ENCODE data around the gene PARD3B. TPM values are rescaled to one million over a fixed set of nuclear protein-coding genes. Genes with fewer than 3 reads are reported as not detected.

The PARD3B gene
- total RNA-seq, 1 donor from 2014 or later = not detected

GRCh38 chr2:205158404-205158803, 613.1 kb downstream of the PARD3B start:
- ATAC-seq (ENCODE audit: low read depth) (no peak), DNase-seq (no peak)
- H3K4me1 Mint-ChIP-seq = no peaks in the 10 kb centered on the region
- H3K36me3 Mint-ChIP-seq (ENCODE audit: low read depth) = no peaks in the 10 kb centered on the region
- H3K9me3 Mint-ChIP-seq = no peaks in the 10 kb centered on the region
- intact Hi-C loops (cut with micrococcal nuclease) = no loop called here
- ChIA-PET POLR2A (no interaction called here), CTCF (no interaction called here)
- no peak for TF ChIP-seq CTCF (IDR thresholded peaks at IDR 0.05)
- H3K27ac Mint-ChIP-seq = no peak overlapping the region
- H3K4me3 Mint-ChIP-seq = no peak overlapping the region
- H3K27me3 Mint-ChIP-seq = no peaks in the 10 kb centered on the region

- H3K9me3 Mint-ChIP-seq = no peaks in the 10 kb centered on the region
- TF ChIP-seq CTCF (IDR thresholded peaks at IDR 0.05) = no peak
- no peaks in the 10 kb centered on the region for H3K27me3 Mint-ChIP-seq
- no peak for DNase-seq
- no peak overlapping the region for H3K4me3 Mint-ChIP-seq
- H3K27ac Mint-ChIP-seq = no peak overlapping the region
- intact Hi-C loops (cut with micrococcal nuclease) = no loop called here
- no peaks in the 10 kb centered on the region for H3K4me1 Mint-ChIP-seq
- no peaks in the 10 kb centered on the region for H3K36me3 Mint-ChIP-seq (ENCODE audit: low read depth)
- ChIA-PET POLR2A (no interaction called here), CTCF (no interaction called here)
- ATAC-seq (ENCODE audit: low read depth) = no peak
These were observed 616.0 kb downstream of the PARD3B start for GRCh38 chr2:205161156-205161839.

- intact Hi-C loops (cut with micrococcal nuclease) = no loop called here
- H3K4me3 Mint-ChIP-seq = no peak overlapping the region
- no peaks in the 10 kb centered on the region for H3K9me3 Mint-ChIP-seq
- H3K27ac Mint-ChIP-seq = no peak overlapping the region
- H3K4me1 Mint-ChIP-seq = no peaks in the 10 kb centered on the region
- ATAC-seq (ENCODE audit: low read depth) (no peak), DNase-seq (no peak)
- ChIA-PET CTCF (no interaction called here), POLR2A (no interaction called here)
- H3K36me3 Mint-ChIP-seq (ENCODE audit: low read depth) = no peaks in the 10 kb centered on the region
- no peak for TF ChIP-seq CTCF (IDR thresholded peaks at IDR 0.05)
- no peaks in the 10 kb centered on the region for H3K27me3 Mint-ChIP-seq
These were observed 621.5 kb downstream of the PARD3B start for GRCh38 chr2:205166745-205167144.

GRCh38 chr2:205169012-205169411, 623.7 kb downstream of the PARD3B start:
- H3K27ac Mint-ChIP-seq = no peak overlapping the region
- ChIA-PET POLR2A (no interaction called here), CTCF (no interaction called here)
- H3K36me3 Mint-ChIP-seq (ENCODE audit: low read depth) = no peaks in the 10 kb centered on the region
- no peak overlapping the region for H3K4me3 Mint-ChIP-seq
- TF ChIP-seq CTCF (IDR thresholded peaks at IDR 0.05) = no peak
- no peaks in the 10 kb centered on the region for H3K9me3 Mint-ChIP-seq
- no peaks in the 10 kb centered on the region for H3K4me1 Mint-ChIP-seq
- ATAC-seq (ENCODE audit: low read depth) (no peak), DNase-seq (no peak)
- no peaks in the 10 kb centered on the region for H3K27me3 Mint-ChIP-seq
- intact Hi-C loops (cut with micrococcal nuclease) = no loop called here

- Mint-ChIP-seq H3K27me3 (no peaks in the 10 kb centered on the region), H3K36me3 (ENCODE audit: low read depth) (no peaks in the 10 kb centered on the region), H3K27ac (no peak overlapping the region), H3K4me3 (no peak overlapping the region), H3K9me3 (no peaks in the 10 kb centered on the region), H3K4me1 (no peaks in the 10 kb centered on the region)
- intact Hi-C loops (cut with micrococcal nuclease) = no loop called here
- TF ChIP-seq CTCF (IDR thresholded peaks at IDR 0.05) = no peak
- DNase-seq = no peak
- no peak for ATAC-seq (ENCODE audit: low read depth)
- CTCF ChIA-PET = no interaction called here
- POLR2A ChIA-PET = no interaction called here
These were observed 624.2 kb downstream of the PARD3B start for GRCh38 chr2:205169464-205169863.

All from activated B cell treated with CpG ODN at 0.5 μM for 24 hours (primary cell).